GM23338 (cell line): ENCODE results near the gene LIPM. TPM values are rescaled to one million over a fixed set of nuclear protein-coding genes. Genes with fewer than 3 reads are reported as not detected.

Source experiments
- ATAC-seq: fragments of 200-7000 bp; cut with Tn5 transposase; 3 replicates; pipeline ENCODE4 v1.9.1; 2020
- DNase-seq: peaks from one replicate; pipeline ENCODE4 v3.0.0-alpha.2; 2015; ENCODE audit warnings: low spot score
- H2AFZ ChIP-seq: fragments of 200-600 bp; sonication (generic); 2 replicates; pipeline ENCODE4 v1.8.0; 2016; ENCODE audit warnings: antibody characterized with exemption, mild to moderate bottlenecking, moderate library complexity
- H3F3A ChIP-seq: fragments of 200-600 bp; sonication (generic); replicated peaks from 2 replicates; pipeline ENCODE4 v1.8.0; 2017; ENCODE audit warnings: antibody characterized with exemption, mixed run types, low read depth
- H3K27ac ChIP-seq: fragments of 200-600 bp; sonication (generic); 2 replicates; pipeline ENCODE4 v1.6.1; 2016; ENCODE audit warnings: low read depth
- H3K27me3 ChIP-seq: fragments of 200-600 bp; sonication (generic); 2 replicates; pipeline ENCODE4 v1.8.0; 2016; ENCODE audit warnings: mild to moderate bottlenecking, mixed run types, moderate library complexity; ENCODE audit not compliant: insufficient read depth
- H3K36me3 ChIP-seq: fragments of 200-600 bp; sonication (generic); 2 replicates; pipeline ENCODE4 v1.8.0; 2016; ENCODE audit warnings: mild to moderate bottlenecking; ENCODE audit not compliant: insufficient read depth
- H3K4me1 ChIP-seq: fragments of 200-600 bp; sonication (generic); 2 replicates; pipeline ENCODE4 v1.8.0; 2016; ENCODE audit warnings: mild to moderate bottlenecking, moderate library complexity; ENCODE audit not compliant: insufficient read depth
- H3K4me2 ChIP-seq: fragments of 200-600 bp; sonication (generic); 2 replicates; pipeline ENCODE4 v1.7.1; 2017; ENCODE audit warnings: mixed run types
- H3K4me3 ChIP-seq: fragments of 200-600 bp; sonication (generic); 2 replicates; pipeline ENCODE4 v1.6.1; 2016; ENCODE audit warnings: mixed run types
- H3K79me2 ChIP-seq: fragments of 200-600 bp; sonication (generic); replicated peaks from 2 replicates; pipeline ENCODE4 v1.8.0; 2017; ENCODE audit warnings: mild to moderate bottlenecking; ENCODE audit not compliant: insufficient read depth
- H3K9me2 ChIP-seq: fragments of 200-600 bp; sonication (generic); 2 replicates; pipeline ENCODE4 v1.8.0; 2017; ENCODE audit not compliant: insufficient read depth
- H4K20me1 ChIP-seq: fragments of 200-600 bp; sonication (generic); replicated peaks from 2 replicates; pipeline ENCODE4 v1.8.0; 2017; ENCODE audit warnings: mild to moderate bottlenecking; ENCODE audit not compliant: insufficient read depth
- H3K27ac Mint-ChIP-seq: 2 replicates; pipeline ENCODE4 v1.8.0; 2020; ENCODE audit warnings: inconsistent platforms, mild to moderate bottlenecking, moderate library complexity, mixed read lengths
- H3K27me3 Mint-ChIP-seq: 3 replicates; pipeline ENCODE4 v1.8.0; 2022; ENCODE audit warnings: low read depth, mild to moderate bottlenecking, moderate library complexity, mixed read lengths, inconsistent platforms; ENCODE audit not compliant: insufficient read depth, poor library complexity
- H3K36me3 Mint-ChIP-seq: 3 replicates; pipeline ENCODE4 v1.8.0; 2021; ENCODE audit warnings: low read depth, mild to moderate bottlenecking, inconsistent platforms, moderate library complexity, mixed read lengths
- H3K4me1 Mint-ChIP-seq: 3 replicates; pipeline ENCODE4 v1.8.0; 2020; ENCODE audit warnings: mild to moderate bottlenecking, inconsistent platforms, mixed read lengths
- H3K4me3 Mint-ChIP-seq: 3 replicates; pipeline ENCODE4 v1.8.0; 2021; ENCODE audit warnings: moderate library complexity, mild to moderate bottlenecking, inconsistent platforms, mixed read lengths
- H3K9me3 Mint-ChIP-seq: 3 replicates; pipeline ENCODE4 v1.8.0; 2020; ENCODE audit warnings: moderate library complexity, mild to moderate bottlenecking, inconsistent platforms, mixed read lengths
- CREB1 ChIP-seq: fragments of 250-450 bp; sonication (Bioruptor Pico); IDR thresholded peaks from 2 replicates; pipeline ENCODE4 v1.5.0; 2020; ENCODE audit warnings: low read depth, mild to moderate bottlenecking, moderate library complexity
- EZH2 ChIP-seq: fragments of 200-600 bp; sonication (generic); IDR thresholded peaks from one replicate; pipeline ENCODE4 v1.8.0; 2017; ENCODE audit warnings: antibody characterized with exemption, mild to moderate bottlenecking, low read depth; ENCODE audit not compliant: unreplicated experiment
- STAT1 ChIP-seq: IDR thresholded peaks from one replicate; pipeline ENCODE4 v1.6.1; 2016; ENCODE audit warnings: antibody characterized with exemption; ENCODE audit not compliant: unreplicated experiment
- ZNF114 ChIP-seq: fragments of 250-450 bp; sonication (Bioruptor Pico); IDR thresholded peaks from 2 replicates; pipeline ENCODE4 v1.5.0; 2020; ENCODE audit warnings: mild to moderate bottlenecking, moderate library complexity
- ZNF331 ChIP-seq: fragments of 250-450 bp; sonication (Bioruptor Pico); IDR thresholded peaks from 2 replicates; pipeline ENCODE4 v1.5.0; 2020; ENCODE audit warnings: low read depth, mild to moderate bottlenecking, moderate library complexity
- polyA plus RNA-seq: library from polyadenylated mRNA; unstranded; fragments of >200 nt; fragmentation: Nextera tagmentation; extraction: Ambion mirVana; gene quantifications from 2 replicates; pipeline ENCODE4 v1.2.1, GENCODE V29; 2016
- total RNA-seq: library from RNA; depleted of rRNA; stranded (reverse); fragments of >200 nt; shearing (Covaris generic); gene quantifications from 2 replicates; pipeline ENCODE4 v1.2.3, GENCODE V29; 2014
- TF ChIP-seq, protein P1 (sequence below): IDR thresholded peaks from 2 replicates; pipeline ENCODE4 v1.6.1; 2016; ENCODE audit warnings: antibody characterized with exemption
- TF ChIP-seq, protein P2 (sequence below), 2 experiments: fragments of 200-600 bp in 1 of 2; sonication (generic) in 1 of 2; conservative IDR thresholded peaks; 2 replicates each; pipeline versions ENCODE4 v1.5.1 to v1.6.1; 2016 to 2017; ENCODE audit warnings: antibody characterized with exemption in 2 of 2, low read depth in 2 of 2, mild to moderate bottlenecking in 2 of 2, moderate library complexity in 1 of 2
- TF ChIP-seq, protein P3 (sequence below): fragments of 250-450 bp; sonication (Bioruptor Pico); IDR thresholded peaks from 2 replicates; pipeline ENCODE4 v1.5.0; 2020; ENCODE audit warnings: mild to moderate bottlenecking, moderate library complexity
- TF ChIP-seq, protein P4 (sequence below): IDR thresholded peaks from one replicate; pipeline ENCODE4 v1.6.1; 2018; ENCODE audit warnings: antibody characterized with exemption; ENCODE audit not compliant: unreplicated experiment

Gene LIPM
- total and polyA plus RNA-seq, 2 experiments from 2014 or later: not detected

DNA sequence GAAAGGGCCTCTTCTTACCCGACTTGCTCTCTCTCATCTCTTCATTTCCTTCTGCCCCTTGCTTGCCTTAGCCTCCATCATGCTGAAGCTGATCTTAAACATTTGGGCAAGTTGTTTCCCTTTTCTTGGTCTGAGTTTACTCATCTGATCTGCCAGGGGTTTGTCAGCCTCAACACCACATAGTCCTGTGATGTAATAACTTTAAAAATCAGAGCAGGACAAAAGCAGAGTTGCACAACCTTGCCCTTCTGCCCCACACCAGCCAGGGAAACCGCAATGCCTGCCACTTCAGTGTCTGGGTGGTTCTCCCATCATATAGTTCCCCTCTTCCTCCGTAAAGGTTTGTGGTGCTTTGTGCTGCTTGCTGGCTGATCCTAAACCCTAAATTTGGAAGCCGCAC is 9.9 kb upstream of the LIPM start:
- no peaks in the 10 kb centered on the region for H3K9me2 ChIP-seq
- no peak for DNase-seq
- H3K9me3 Mint-ChIP-seq: no peaks in the 10 kb centered on the region
- H3K27ac ChIP-seq: no peak overlapping the region
- no peaks in the 10 kb centered on the region for H3K79me2 ChIP-seq
- no peak overlapping the region for H3K4me3 ChIP-seq
- no peak overlapping the region for H2AFZ ChIP-seq
- H3K27me3 ChIP-seq: no peaks in the 10 kb centered on the region
- H3K36me3 Mint-ChIP-seq: no peaks in the 10 kb centered on the region
- H3K27ac Mint-ChIP-seq: no peak overlapping the region
- H3K36me3 ChIP-seq: no peaks in the 10 kb centered on the region
- no peak overlapping the region for H3K4me2 ChIP-seq
- no peak overlapping the region for H3K4me3 Mint-ChIP-seq
- peaks cover 2% of the 10 kb centered on the region for H3K27me3 Mint-ChIP-seq
- no peak for TF ChIP-seq ZNF331 (CRISPR knock-in tag)
- TF ChIP-seq, protein P1, sequence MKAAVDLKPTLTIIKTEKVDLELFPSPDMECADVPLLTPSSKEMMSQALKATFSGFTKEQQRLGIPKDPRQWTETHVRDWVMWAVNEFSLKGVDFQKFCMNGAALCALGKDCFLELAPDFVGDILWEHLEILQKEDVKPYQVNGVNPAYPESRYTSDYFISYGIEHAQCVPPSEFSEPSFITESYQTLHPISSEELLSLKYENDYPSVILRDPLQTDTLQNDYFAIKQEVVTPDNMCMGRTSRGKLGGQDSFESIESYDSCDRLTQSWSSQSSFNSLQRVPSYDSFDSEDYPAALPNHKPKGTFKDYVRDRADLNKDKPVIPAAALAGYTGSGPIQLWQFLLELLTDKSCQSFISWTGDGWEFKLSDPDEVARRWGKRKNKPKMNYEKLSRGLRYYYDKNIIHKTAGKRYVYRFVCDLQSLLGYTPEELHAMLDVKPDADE: no peak
- TF ChIP-seq ZNF114 (CRISPR knock-in tag): no peak
- TF ChIP-seq, protein P2, sequence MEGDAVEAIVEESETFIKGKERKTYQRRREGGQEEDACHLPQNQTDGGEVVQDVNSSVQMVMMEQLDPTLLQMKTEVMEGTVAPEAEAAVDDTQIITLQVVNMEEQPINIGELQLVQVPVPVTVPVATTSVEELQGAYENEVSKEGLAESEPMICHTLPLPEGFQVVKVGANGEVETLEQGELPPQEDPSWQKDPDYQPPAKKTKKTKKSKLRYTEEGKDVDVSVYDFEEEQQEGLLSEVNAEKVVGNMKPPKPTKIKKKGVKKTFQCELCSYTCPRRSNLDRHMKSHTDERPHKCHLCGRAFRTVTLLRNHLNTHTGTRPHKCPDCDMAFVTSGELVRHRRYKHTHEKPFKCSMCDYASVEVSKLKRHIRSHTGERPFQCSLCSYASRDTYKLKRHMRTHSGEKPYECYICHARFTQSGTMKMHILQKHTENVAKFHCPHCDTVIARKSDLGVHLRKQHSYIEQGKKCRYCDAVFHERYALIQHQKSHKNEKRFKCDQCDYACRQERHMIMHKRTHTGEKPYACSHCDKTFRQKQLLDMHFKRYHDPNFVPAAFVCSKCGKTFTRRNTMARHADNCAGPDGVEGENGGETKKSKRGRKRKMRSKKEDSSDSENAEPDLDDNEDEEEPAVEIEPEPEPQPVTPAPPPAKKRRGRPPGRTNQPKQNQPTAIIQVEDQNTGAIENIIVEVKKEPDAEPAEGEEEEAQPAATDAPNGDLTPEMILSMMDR (conservative IDR thresholded peaks at IDR 0.05; ENCODE audit: low read depth in 2 of 2): no peak
- no peak for TF ChIP-seq EZH2
- no peak for TF ChIP-seq CREB1 (CRISPR knock-in tag)
- no peaks in the 10 kb centered on the region for H3F3A ChIP-seq
- H4K20me1 ChIP-seq: no peaks in the 10 kb centered on the region
- no peaks in the 10 kb centered on the region for H3K4me1 ChIP-seq
- H3K4me1 Mint-ChIP-seq: peaks cover 4% of the 10 kb centered on the region; the same call in 1 of the 3 replicates
- ATAC-seq: no peak

DNA sequence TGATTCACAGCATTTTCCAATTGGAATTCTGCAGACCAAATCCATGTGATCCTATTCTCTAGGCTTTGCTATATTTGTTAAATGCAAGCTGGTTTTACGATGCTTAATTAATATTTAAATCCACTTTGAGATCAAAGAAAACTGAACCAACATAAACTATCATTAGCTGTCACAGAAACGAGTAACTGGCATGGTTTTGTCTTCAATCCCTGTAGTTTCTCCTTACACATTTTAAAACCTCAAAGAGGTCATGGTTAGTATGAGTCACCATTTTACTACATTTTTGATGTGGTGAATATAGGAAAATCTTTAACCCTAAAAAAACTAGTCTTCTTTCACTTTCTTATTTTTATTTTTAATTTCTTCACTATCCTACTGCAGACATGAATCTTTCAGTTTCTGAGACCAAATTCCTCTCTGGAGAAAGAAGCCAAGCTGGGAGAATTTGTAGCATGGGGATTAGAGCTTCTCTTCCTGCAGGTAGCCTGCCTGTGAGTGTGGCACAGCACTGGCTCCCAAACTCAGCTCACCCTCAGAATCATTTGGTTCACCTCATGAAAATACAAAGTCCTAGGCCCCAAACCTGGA is 8.7 kb upstream of the LIPM start:
- Mint-ChIP-seq H3K36me3 (no peaks in the 10 kb centered on the region), H3K9me3 (no peaks in the 10 kb centered on the region), H3K4me1 (no peaks in the 10 kb centered on the region; the same call in 2 of the 3 replicates), H3K4me3 (no peak overlapping the region), H3K27me3 (peaks cover 2% of the 10 kb centered on the region), H3K27ac (no peak overlapping the region)
- no peaks in the 10 kb centered on the region for H3K36me3 ChIP-seq
- no peaks in the 10 kb centered on the region for H3K4me1 ChIP-seq
- DNase-seq (no peak), ATAC-seq (no peak)
- no peaks in the 10 kb centered on the region for H3K9me2 ChIP-seq
- peak overlapping the region; percentile 40; the same call in 1 of the 2 replicates for H2AFZ ChIP-seq
- H3K79me2 ChIP-seq: no peaks in the 10 kb centered on the region
- H3K27ac ChIP-seq: no peak overlapping the region
- H3F3A ChIP-seq: no peaks in the 10 kb centered on the region
- no peak overlapping the region for H3K4me3 ChIP-seq
- no peak overlapping the region for H3K4me2 ChIP-seq
- no peaks in the 10 kb centered on the region; the same call in 1 of the 2 replicates for H3K27me3 ChIP-seq
- H4K20me1 ChIP-seq: no peaks in the 10 kb centered on the region
- TF ChIP-seq, protein P3, sequence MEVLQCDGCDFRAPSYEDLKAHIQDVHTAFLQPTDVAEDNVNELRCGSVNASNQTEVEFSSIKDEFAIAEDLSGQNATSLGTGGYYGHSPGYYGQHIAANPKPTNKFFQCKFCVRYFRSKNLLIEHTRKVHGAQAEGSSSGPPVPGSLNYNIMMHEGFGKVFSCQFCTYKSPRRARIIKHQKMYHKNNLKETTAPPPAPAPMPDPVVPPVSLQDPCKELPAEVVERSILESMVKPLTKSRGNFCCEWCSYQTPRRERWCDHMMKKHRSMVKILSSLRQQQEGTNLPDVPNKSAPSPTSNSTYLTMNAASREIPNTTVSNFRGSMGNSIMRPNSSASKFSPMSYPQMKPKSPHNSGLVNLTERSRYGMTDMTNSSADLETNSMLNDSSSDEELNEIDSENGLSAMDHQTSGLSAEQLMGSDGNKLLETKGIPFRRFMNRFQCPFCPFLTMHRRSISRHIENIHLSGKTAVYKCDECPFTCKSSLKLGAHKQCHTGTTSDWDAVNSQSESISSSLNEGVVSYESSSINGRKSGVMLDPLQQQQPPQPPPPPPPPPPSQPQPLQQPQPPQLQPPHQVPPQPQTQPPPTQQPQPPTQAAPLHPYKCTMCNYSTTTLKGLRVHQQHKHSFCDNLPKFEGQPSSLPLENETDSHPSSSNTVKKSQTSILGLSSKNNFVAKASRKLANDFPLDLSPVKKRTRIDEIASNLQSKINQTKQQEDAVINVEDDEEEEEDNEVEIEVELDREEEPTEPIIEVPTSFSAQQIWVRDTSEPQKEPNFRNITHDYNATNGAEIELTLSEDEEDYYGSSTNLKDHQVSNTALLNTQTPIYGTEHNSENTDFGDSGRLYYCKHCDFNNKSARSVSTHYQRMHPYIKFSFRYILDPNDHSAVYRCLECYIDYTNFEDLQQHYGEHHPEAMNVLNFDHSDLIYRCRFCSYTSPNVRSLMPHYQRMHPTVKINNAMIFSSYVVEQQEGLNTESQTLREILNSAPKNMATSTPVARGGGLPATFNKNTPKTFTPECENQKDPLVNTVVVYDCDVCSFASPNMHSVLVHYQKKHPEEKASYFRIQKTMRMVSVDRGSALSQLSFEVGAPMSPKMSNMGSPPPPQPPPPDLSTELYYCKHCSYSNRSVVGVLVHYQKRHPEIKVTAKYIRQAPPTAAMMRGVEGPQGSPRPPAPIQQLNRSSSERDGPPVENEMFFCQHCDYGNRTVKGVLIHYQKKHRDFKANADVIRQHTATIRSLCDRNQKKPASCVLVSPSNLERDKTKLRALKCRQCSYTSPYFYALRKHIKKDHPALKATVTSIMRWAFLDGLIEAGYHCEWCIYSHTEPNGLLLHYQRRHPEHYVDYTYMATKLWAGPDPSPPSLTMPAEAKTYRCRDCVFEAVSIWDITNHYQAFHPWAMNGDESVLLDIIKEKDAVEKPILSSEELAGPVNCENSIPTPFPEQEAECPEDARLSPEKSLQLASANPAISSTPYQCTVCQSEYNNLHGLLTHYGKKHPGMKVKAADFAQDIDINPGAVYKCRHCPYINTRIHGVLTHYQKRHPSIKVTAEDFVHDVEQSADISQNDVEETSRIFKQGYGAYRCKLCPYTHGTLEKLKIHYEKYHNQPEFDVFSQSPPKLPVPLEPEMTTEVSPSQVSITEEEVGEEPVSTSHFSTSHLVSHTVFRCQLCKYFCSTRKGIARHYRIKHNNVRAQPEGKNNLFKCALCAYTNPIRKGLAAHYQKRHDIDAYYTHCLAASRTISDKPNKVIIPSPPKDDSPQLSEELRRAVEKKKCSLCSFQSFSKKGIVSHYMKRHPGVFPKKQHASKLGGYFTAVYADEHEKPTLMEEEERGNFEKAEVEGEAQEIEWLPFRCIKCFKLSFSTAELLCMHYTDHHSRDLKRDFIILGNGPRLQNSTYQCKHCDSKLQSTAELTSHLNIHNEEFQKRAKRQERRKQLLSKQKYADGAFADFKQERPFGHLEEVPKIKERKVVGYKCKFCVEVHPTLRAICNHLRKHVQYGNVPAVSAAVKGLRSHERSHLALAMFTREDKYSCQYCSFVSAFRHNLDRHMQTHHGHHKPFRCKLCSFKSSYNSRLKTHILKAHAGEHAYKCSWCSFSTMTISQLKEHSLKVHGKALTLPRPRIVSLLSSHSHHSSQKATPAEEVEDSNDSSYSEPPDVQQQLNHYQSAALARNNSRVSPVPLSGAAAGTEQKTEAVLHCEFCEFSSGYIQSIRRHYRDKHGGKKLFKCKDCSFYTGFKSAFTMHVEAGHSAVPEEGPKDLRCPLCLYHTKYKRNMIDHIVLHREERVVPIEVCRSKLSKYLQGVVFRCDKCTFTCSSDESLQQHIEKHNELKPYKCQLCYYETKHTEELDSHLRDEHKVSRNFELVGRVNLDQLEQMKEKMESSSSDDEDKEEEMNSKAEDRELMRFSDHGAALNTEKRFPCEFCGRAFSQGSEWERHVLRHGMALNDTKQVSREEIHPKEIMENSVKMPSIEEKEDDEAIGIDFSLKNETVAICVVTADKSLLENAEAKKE (CRISPR knock-in tag): no peak
- no peak for TF ChIP-seq STAT1
- TF ChIP-seq, protein P4, sequence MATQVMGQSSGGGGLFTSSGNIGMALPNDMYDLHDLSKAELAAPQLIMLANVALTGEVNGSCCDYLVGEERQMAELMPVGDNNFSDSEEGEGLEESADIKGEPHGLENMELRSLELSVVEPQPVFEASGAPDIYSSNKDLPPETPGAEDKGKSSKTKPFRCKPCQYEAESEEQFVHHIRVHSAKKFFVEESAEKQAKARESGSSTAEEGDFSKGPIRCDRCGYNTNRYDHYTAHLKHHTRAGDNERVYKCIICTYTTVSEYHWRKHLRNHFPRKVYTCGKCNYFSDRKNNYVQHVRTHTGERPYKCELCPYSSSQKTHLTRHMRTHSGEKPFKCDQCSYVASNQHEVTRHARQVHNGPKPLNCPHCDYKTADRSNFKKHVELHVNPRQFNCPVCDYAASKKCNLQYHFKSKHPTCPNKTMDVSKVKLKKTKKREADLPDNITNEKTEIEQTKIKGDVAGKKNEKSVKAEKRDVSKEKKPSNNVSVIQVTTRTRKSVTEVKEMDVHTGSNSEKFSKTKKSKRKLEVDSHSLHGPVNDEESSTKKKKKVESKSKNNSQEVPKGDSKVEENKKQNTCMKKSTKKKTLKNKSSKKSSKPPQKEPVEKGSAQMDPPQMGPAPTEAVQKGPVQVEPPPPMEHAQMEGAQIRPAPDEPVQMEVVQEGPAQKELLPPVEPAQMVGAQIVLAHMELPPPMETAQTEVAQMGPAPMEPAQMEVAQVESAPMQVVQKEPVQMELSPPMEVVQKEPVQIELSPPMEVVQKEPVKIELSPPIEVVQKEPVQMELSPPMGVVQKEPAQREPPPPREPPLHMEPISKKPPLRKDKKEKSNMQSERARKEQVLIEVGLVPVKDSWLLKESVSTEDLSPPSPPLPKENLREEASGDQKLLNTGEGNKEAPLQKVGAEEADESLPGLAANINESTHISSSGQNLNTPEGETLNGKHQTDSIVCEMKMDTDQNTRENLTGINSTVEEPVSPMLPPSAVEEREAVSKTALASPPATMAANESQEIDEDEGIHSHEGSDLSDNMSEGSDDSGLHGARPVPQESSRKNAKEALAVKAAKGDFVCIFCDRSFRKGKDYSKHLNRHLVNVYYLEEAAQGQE: no peak
